Neuron (in vitro differentiated cells): ENCODE results near the gene TRABD.

Experiments used
- H2AFZ ChIP-seq: one replicate; pipeline ENCODE4 v1.6.1; 2013; ENCODE audit warnings: low read depth, mild to moderate bottlenecking, inconsistent platforms, low read length, moderate library complexity
- H3K27me3 ChIP-seq: one replicate; pipeline ENCODE4 v1.6.1; 2013; ENCODE audit warnings: low read length; ENCODE audit not compliant: insufficient read depth
- H3K36me3 ChIP-seq: one replicate; pipeline ENCODE4 v1.6.1; 2013; ENCODE audit warnings: low read length; ENCODE audit not compliant: insufficient read depth
- H3K4me1 ChIP-seq: one replicate; pipeline ENCODE4 v1.6.1; 2013; ENCODE audit warnings: low read length; ENCODE audit not compliant: insufficient read depth
- H3K4me3 ChIP-seq: 2 replicates; pipeline ENCODE4 v1.5.1; 2013; ENCODE audit warnings: mild to moderate bottlenecking, low read length, moderate library complexity
- H3K9me3 ChIP-seq: one replicate; pipeline ENCODE4 v1.6.1; 2013; ENCODE audit warnings: low read length

The TRABD gene

DNA sequence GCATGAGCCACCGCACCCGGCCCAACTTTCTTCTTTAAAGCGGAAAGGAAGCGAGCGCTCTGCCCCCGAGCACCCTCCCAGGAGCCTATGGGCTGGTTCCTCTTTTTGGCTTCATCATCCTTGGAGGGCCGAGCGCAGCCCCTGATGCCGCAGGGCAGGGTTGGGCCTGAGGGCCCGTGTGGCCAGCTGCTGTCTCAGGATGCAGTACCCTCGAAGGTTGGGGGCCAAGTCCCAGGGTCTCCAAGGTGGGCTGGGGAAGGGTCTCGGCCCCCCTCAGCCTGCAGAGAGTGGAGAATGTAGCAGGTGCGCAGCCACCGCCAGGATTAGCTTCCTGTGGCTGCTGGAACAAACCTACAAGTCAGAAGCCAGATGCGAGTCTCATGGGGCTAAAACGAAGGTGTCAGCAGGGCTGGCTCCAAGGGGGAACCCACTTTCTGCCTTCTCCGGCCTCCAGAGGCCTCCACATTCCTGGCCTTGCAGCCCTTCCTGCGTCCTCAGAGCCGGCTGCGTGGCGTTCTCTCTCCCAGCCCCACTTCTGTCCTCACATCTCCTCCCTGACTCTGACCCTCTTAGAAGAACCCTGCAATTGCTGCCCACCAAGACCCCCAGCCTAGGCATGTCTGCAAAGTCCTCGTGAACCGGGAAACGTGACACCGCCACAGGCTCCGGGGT, 12.3 kb upstream of the TRABD start:
- Histone ChIP-seq H3K4me3 (no peak overlapping the region), H3K27me3 (peaks cover 35% of the 10 kb centered on the region), H3K36me3 (no peaks in the 10 kb centered on the region), H2AFZ (no peak overlapping the region), H3K9me3 (peaks cover 4% of the 10 kb centered on the region), H3K4me1 (peaks cover 6% of the 10 kb centered on the region)

DNA sequence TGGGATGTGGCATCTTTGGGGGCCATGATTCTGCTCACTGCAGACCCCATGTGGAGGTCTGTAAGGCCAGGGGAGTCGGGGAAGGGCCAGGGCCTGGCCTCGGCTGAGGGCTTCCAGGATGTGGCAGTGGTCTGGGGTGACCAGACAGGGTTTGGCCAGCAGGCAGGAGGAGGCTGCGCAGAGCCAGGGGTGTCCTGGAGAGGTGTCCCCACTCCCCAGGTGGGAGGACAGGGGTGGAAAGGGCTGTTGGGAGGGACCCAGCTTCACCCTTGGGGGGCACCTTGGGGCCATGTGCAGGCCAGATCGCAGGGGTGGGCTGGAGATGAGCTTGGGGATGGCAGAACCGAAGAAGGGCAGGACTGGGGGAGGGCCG, 11.7 kb upstream of the TRABD start:
- no peak overlapping the region for H2AFZ ChIP-seq
- H3K36me3 ChIP-seq = no peaks in the 10 kb centered on the region
- H3K9me3 ChIP-seq = peaks cover 4% of the 10 kb centered on the region
- H3K4me3 ChIP-seq = no peak overlapping the region
- H3K27me3 ChIP-seq = peaks cover 33% of the 10 kb centered on the region
- peaks cover 6% of the 10 kb centered on the region for H3K4me1 ChIP-seq

DNA sequence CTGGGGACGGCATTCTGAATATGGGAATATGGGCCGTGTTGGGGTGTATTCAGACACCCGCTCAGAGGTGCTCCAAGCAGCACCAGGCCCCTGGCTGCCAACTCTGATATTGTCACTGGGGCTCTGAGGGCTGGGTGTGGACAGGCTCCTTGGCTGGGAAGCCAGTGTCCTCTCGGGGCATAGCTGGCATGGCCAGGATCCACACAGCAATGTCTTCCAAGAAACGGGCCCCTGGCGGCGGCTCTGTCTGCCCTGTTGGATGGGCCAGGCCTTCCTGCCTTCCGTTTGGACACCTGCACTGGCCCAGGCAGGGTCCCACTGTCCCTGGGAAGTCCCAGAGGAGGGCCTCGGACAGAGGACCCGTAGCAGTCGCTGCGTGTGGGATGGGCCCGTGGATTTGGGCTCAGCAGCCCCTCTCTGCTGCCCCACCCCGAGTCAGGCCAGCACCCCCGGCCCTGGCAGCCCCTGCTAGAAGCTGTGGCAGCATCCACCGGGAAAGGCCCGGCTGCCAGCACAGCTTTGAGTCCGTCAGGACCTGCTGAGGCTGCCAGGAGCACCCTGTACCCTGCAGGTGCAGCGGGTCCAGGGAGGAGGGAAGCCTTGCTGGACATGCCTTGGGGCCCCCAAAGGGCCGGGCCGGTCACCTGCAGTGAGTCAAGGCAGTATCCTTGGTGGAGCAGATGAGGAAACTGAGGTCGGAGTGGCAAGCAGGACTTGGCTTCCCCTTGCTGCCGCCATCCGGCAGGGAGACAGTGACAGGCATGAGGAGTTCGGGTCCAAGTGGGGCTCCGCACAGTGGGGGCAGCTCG, 11.1 kb upstream of the TRABD start:
- Histone ChIP-seq H3K4me1 (peaks cover 2% of the 10 kb centered on the region), H2AFZ (no peak overlapping the region), H3K9me3 (peaks cover 4% of the 10 kb centered on the region), H3K27me3 (peaks cover 28% of the 10 kb centered on the region), H3K4me3 (no peak overlapping the region), H3K36me3 (no peaks in the 10 kb centered on the region)

GRCh38 chr22:50175191-50175461, 10.6 kb upstream of the TRABD start:
- H3K4me3 ChIP-seq = no peak overlapping the region
- H2AFZ ChIP-seq = no peak overlapping the region
- peaks cover 28% of the 10 kb centered on the region for H3K27me3 ChIP-seq
- H3K9me3 ChIP-seq = peaks cover 4% of the 10 kb centered on the region
- H3K4me1 ChIP-seq = peaks cover 2% of the 10 kb centered on the region
- H3K36me3 ChIP-seq = no peaks in the 10 kb centered on the region

DNA sequence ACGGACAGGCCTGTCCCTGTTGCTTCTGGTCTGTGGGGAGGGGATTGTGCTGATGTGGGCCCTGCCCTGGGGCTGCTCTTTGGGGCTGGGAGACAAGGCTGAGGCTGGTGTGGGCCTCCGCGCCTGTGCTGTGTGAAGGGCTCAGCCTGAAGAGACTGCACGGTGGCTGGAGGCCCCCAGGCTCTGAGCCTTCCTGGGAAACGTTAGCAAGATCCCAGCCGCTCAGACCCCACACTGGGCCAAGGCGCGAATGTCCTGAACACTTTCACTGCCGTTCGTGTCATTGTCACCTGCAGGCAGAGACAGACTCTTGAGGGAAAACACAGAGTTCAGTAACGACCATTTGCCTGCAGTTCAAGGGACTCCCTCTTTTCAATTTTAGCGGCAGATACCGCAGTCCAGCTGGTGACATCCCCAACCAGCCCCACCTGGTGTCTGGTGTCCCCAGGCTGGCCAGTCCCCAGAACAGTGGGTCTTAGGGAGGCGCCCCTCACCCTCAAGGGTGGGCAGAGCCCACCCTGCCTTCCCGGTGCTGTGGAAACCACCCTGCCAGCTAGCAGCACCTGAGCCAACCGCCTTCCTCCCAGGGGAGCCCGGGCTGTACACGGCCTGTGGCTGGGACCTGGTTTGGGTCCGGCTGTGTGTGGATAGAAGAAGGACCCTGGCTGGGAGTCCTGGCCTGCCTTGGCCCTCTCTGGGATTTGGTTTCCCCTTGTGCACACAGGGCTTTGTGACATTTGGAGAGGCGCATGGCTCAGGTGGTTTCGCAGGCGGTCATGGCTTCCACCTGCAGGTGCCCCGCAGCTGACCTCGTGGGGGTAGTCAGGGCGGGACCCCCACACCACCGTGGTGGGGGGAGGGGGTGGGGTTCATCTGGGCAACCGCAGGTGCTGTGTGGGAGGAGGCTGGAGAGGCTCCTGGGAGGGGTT, 9.5 kb upstream of the TRABD start:
- no peaks in the 10 kb centered on the region for H3K4me1 ChIP-seq
- peaks cover 22% of the 10 kb centered on the region for H3K27me3 ChIP-seq
- H2AFZ ChIP-seq = no peak overlapping the region
- H3K36me3 ChIP-seq = no peaks in the 10 kb centered on the region
- H3K9me3 ChIP-seq = peaks cover 4% of the 10 kb centered on the region
- no peak overlapping the region for H3K4me3 ChIP-seq

GRCh38 chr22:50176850-50177536, 8.7 kb upstream of the TRABD start:
- peaks cover 4% of the 10 kb centered on the region for H3K9me3 ChIP-seq
- H2AFZ ChIP-seq = no peak overlapping the region
- H3K4me1 ChIP-seq = no peaks in the 10 kb centered on the region
- peaks cover 14% of the 10 kb centered on the region for H3K27me3 ChIP-seq
- no peak overlapping the region for H3K4me3 ChIP-seq
- H3K36me3 ChIP-seq = no peaks in the 10 kb centered on the region

GRCh38 chr22:50177537-50178470, 7.9 kb upstream of the TRABD start:
- H2AFZ ChIP-seq = no peak overlapping the region
- H3K9me3 ChIP-seq = peaks cover 4% of the 10 kb centered on the region
- H3K36me3 ChIP-seq = no peaks in the 10 kb centered on the region
- H3K4me1 ChIP-seq = no peaks in the 10 kb centered on the region
- no peak overlapping the region for H3K4me3 ChIP-seq
- H3K27me3 ChIP-seq = peaks cover 9% of the 10 kb centered on the region

- H3K4me3 ChIP-seq = no peak overlapping the region
- peaks cover 6% of the 10 kb centered on the region for H3K27me3 ChIP-seq
- H3K36me3 ChIP-seq = no peaks in the 10 kb centered on the region
- H2AFZ ChIP-seq = no peak overlapping the region
- H3K9me3 ChIP-seq = peaks cover 4% of the 10 kb centered on the region
- H3K4me1 ChIP-seq = no peaks in the 10 kb centered on the region
Observed at GRCh38 chr22:50178471-50178864, 7.2 kb upstream of the TRABD start.

GRCh38 chr22:50178871-50179869, 6.5 kb upstream of the TRABD start:
- H3K27me3 ChIP-seq = no peaks in the 10 kb centered on the region
- H3K9me3 ChIP-seq = peaks cover 4% of the 10 kb centered on the region
- no peak overlapping the region for H2AFZ ChIP-seq
- H3K36me3 ChIP-seq = no peaks in the 10 kb centered on the region
- no peaks in the 10 kb centered on the region for H3K4me1 ChIP-seq
- H3K4me3 ChIP-seq = no peak overlapping the region

DNA sequence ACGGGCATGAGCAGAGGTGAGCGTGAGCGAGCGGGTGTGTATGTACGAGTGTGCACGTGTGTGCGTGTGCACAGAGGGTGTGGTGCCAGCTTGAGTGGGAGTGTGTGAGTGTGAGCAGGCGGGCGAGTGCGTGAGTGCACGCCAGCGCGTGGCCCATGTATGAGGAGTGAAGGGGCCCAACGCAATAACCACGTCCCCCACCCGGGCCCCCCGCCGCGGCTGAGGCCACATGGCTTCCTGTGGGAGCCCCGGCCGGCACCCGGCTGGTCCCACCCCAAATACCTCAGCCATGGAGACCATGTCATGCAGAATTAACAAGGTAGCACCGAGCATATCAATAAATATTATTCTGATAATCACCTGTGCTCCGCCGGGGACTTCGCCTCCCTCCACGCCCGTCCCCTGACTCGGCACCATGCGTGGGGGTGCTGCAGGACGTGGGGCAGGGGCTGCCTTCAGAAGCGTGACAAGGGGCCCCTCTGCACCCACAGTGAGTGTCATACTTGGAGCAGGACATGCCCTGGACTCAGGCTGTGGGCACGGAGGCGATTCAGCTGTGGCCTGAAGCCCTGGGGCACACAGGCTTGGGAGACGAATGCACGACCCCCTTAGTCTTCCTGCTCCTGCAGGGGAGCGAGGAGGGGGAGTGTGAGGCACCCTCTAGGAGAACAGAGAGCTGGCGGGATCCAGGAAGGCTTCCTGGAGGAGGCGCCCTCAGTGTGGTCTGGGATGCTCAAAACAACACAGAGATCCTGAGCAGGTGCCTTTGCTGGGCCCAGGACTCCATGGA, 5.6 kb upstream of the TRABD start:
- peaks cover 4% of the 10 kb centered on the region for H3K9me3 ChIP-seq
- H3K4me3 ChIP-seq = no peak overlapping the region
- H2AFZ ChIP-seq = no peak overlapping the region
- H3K36me3 ChIP-seq = no peaks in the 10 kb centered on the region
- H3K27me3 ChIP-seq = no peaks in the 10 kb centered on the region
- no peaks in the 10 kb centered on the region for H3K4me1 ChIP-seq
